WTC11 (cell line): Measurements from ENCODE around the gene ANKRD13C. TPM values are rescaled to one million over a fixed set of nuclear protein-coding genes. Genes with fewer than 3 reads are reported as not detected.

Experiments
- ATAC-seq: fragments of 200-7000 bp; cut with Tn5 transposase; 2 replicates; pipeline ENCODE4 v1.10.0; 2021; ENCODE audit warnings: mild to moderate bottlenecking, moderate library complexity
- CTCF ChIA-PET: fragments of 300-600 bp; sonication (Branson Sonifier 250); formaldehyde crosslinking; loops from one replicate; lab custom pipeline; 2021; ENCODE audit warnings: antibody characterized with exemption; lab: Charles Lee
- POLR2A ChIA-PET: fragments of 350-600 bp; sonication (Branson Sonifier 250); formaldehyde crosslinking; loops from one replicate; lab custom pipeline; 2021; ENCODE audit warnings: antibody characterized with exemption; lab: Charles Lee
- DNase-seq: peaks from one replicate; pipeline ENCODE4 v3.0.0; 2021; ENCODE audit warnings: low spot score
- H3K27ac Mint-ChIP-seq: 2 replicates; pipeline ENCODE4 v1.8.0; 2021; ENCODE audit warnings: mixed read lengths
- H3K27me3 Mint-ChIP-seq: 2 replicates; pipeline ENCODE4 v1.8.0; 2021; ENCODE audit warnings: low read depth, mild to moderate bottlenecking, moderate library complexity, mixed read lengths
- H3K36me3 Mint-ChIP-seq: 2 replicates; pipeline ENCODE4 v1.8.0; 2021; ENCODE audit warnings: mixed read lengths
- H3K4me1 Mint-ChIP-seq: 2 replicates; pipeline ENCODE4 v1.8.0; 2022; ENCODE audit warnings: mixed read lengths
- H3K4me3 Mint-ChIP-seq: 2 replicates; pipeline ENCODE4 v1.8.0; 2021; ENCODE audit warnings: mild to moderate bottlenecking, moderate library complexity, mixed read lengths
- H3K9me3 Mint-ChIP-seq: 2 replicates; pipeline ENCODE4 v1.8.0; 2021; ENCODE audit warnings: mixed read lengths
- ATF1 ChIP-seq: sonication (generic); formaldehyde crosslinking; IDR thresholded peaks from 2 replicates; pipeline ENCODE4 v1.8.1; 2023; ENCODE audit warnings: mild to moderate bottlenecking, moderate library complexity, missing genetic modification reagents
- EMX1 ChIP-seq: fragments of 250-450 bp; sonication (Bioruptor Pico); IDR thresholded peaks from 2 replicates; pipeline ENCODE4 v1.8.0; 2021; ENCODE audit warnings: mild to moderate bottlenecking
- ESRRA ChIP-seq: sonication (generic); formaldehyde crosslinking; IDR thresholded peaks from 2 replicates; pipeline ENCODE4 v1.8.1; 2022; ENCODE audit warnings: mild to moderate bottlenecking, missing genetic modification reagents, borderline replicate concordance
- IRF2 ChIP-seq: sonication (generic); formaldehyde crosslinking; IDR thresholded peaks from 2 replicates; pipeline ENCODE4 v1.8.0; 2022; ENCODE audit warnings: low read depth, missing genetic modification reagents, borderline replicate concordance
- NFATC4 ChIP-seq: fragments of 250-450 bp; sonication (Bioruptor Pico); IDR thresholded peaks from 2 replicates; pipeline ENCODE4 v1.9.0; 2021; ENCODE audit warnings: mild to moderate bottlenecking
- NR2C2 ChIP-seq: sonication (generic); formaldehyde crosslinking; IDR thresholded peaks from 2 replicates; pipeline ENCODE4 v1.8.0; 2022; ENCODE audit warnings: mild to moderate bottlenecking, missing genetic modification reagents
- NR3C1 ChIP-seq: sonication (generic); formaldehyde crosslinking; conservative IDR thresholded peaks from 2 replicates; pipeline ENCODE4 v1.8.1; 2023; ENCODE audit warnings: low read depth, mild to moderate bottlenecking, missing genetic modification reagents
- OVOL2 ChIP-seq: fragments of 250-450 bp; sonication (Bioruptor Pico); IDR thresholded peaks from 2 replicates; pipeline ENCODE4 v1.9.0; 2021; ENCODE audit warnings: mild to moderate bottlenecking, borderline replicate concordance
- TCF7 ChIP-seq: sonication (generic); formaldehyde crosslinking; IDR thresholded peaks from 2 replicates; pipeline ENCODE4 v1.8.0; 2022; ENCODE audit warnings: mild to moderate bottlenecking, low read depth, missing genetic modification reagents, moderate library complexity
- TEAD1 ChIP-seq: sonication (generic); formaldehyde crosslinking; IDR thresholded peaks from 2 replicates; pipeline ENCODE4 v1.8.0; 2022; ENCODE audit warnings: mild to moderate bottlenecking, missing genetic modification reagents
- ZNF219 ChIP-seq: sonication (generic); formaldehyde crosslinking; IDR thresholded peaks from 2 replicates; pipeline ENCODE4 v1.8.0; 2023; ENCODE audit warnings: missing genetic modification reagents, mild to moderate bottlenecking, borderline replicate concordance
- ZNF263 ChIP-seq: sonication (generic); formaldehyde crosslinking; IDR thresholded peaks from 2 replicates; pipeline ENCODE4 v1.8.1; 2022; ENCODE audit warnings: low read depth, mild to moderate bottlenecking, moderate library complexity, missing genetic modification reagents
- ZNF396 ChIP-seq: fragments of 250-450 bp; sonication (Bioruptor Pico); IDR thresholded peaks from 2 replicates; pipeline ENCODE4 v1.8.0; 2021; ENCODE audit warnings: mild to moderate bottlenecking, moderate library complexity, borderline replicate concordance
- ZNF423 ChIP-seq: fragments of 250-450 bp; sonication (Bioruptor Pico); IDR thresholded peaks from 2 replicates; pipeline ENCODE4 v2.1.2; 2022; ENCODE audit warnings: mild to moderate bottlenecking, moderate library complexity
- ZNF671 ChIP-seq: fragments of 250-450 bp; sonication (Bioruptor Pico); IDR thresholded peaks from 2 replicates; pipeline ENCODE4 v1.8.0; 2021; ENCODE audit warnings: mild to moderate bottlenecking
- total RNA-seq: library from RNA; stranded (reverse); gene quantifications from 3 replicates; pipeline ENCODE4 v1.2.3, GENCODE V29; 2021
- TF ChIP-seq, protein P1 (sequence below): fragments of 200-600 bp; IDR thresholded peaks from 2 replicates; pipeline ENCODE4 v1.8.0; 2022; ENCODE audit warnings: antibody characterized with exemption
- TF ChIP-seq, protein P2 (sequence below): sonication (generic); formaldehyde crosslinking; IDR thresholded peaks from 2 replicates; pipeline ENCODE4 v1.8.0; 2022; ENCODE audit warnings: mild to moderate bottlenecking, missing genetic modification reagents
- TF ChIP-seq, protein P3 (sequence below): sonication (generic); formaldehyde crosslinking; IDR thresholded peaks from 2 replicates; pipeline ENCODE4 v1.8.0; 2023; ENCODE audit warnings: missing genetic modification reagents
- TF ChIP-seq, protein P4 (sequence below): fragments of 250-450 bp; sonication (Bioruptor Pico); IDR thresholded peaks from 2 replicates; pipeline ENCODE4 v2.1.2; 2022; ENCODE audit warnings: mild to moderate bottlenecking, moderate library complexity
- TF ChIP-seq, protein P5 (sequence below): sonication (generic); formaldehyde crosslinking; IDR thresholded peaks from 2 replicates; pipeline ENCODE4 v1.8.0; 2022; ENCODE audit warnings: mild to moderate bottlenecking, missing genetic modification reagents
- TF ChIP-seq, protein P6 (sequence below): fragments of 250-450 bp; sonication (Bioruptor Pico); IDR thresholded peaks from 2 replicates; pipeline ENCODE4 v1.9.0; 2021; ENCODE audit warnings: mild to moderate bottlenecking, borderline replicate concordance
- TF ChIP-seq, protein P7 (sequence below): sonication (generic); formaldehyde crosslinking; IDR thresholded peaks from 2 replicates; pipeline ENCODE4 v1.8.1; 2023; ENCODE audit warnings: mild to moderate bottlenecking, moderate library complexity, missing genetic modification reagents

Gene ANKRD13C
- total RNA-seq, 1 experiment from 2014 or later, result 22.5 TPM

DNA sequence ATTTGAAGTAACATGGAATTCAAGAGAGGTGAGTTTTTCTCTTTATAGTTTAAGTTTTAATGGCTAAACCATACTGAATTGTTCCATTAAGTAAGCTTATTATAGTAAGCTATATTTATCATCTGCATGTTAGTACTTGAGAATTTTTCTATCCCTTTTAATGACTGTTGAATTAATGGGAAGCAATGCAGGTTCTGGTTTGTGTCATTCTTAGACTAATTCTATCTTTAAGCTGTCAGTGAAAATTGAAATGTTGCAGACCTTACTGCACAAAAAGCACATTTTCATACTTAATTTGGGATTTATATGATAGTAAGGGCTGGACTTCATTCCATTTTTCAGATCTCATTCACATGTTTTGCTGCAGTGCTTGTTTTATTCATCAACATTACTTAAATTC lies 107.4 kb downstream of the ANKRD13C start:
- DNase-seq (no peak), ATAC-seq (no peak)
- H3K27me3 Mint-ChIP-seq, result no peaks in the 10 kb centered on the region
- POLR2A ChIA-PET, result no interaction called here
- no peaks in the 10 kb centered on the region for H3K9me3 Mint-ChIP-seq
- H3K4me1 Mint-ChIP-seq, result no peaks in the 10 kb centered on the region
- H3K27ac Mint-ChIP-seq, result no peak overlapping the region
- H3K36me3 Mint-ChIP-seq, result peaks cover 85% of the 10 kb centered on the region
- CTCF ChIA-PET, result no interaction called here
- TF ChIP-seq NR2C2 (CRISPR knock-in tag), result no peak
- no peak for TF ChIP-seq ZNF396
- no peak for TF ChIP-seq ATF1 (CRISPR knock-in tag)
- no peak for TF ChIP-seq NR3C1 (CRISPR knock-in tag)
- no peak overlapping the region for H3K4me3 Mint-ChIP-seq

DNA sequence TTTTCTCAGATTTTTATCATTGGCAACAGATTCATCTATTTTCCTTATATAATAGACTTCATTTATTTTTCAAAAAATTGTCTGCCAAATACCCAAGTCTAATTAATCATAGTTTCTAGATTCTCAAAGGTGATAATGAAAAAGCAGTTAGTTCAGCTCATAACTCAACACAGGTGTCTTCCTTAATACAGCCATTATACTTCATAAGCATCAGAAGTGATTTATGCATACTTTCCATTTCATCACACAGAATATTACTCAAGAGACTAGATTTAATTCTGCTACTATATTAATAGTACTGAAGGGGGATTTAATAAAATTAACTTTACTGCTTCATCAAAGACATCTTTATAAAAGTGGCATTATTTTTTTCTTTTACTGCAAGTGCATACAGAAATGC lies 114.6 kb downstream of the ANKRD13C start:
- CTCF ChIA-PET, result no interaction called here
- TF ChIP-seq ZNF263 (CRISPR knock-in tag), result no peak
- TF ChIP-seq, protein P1, sequence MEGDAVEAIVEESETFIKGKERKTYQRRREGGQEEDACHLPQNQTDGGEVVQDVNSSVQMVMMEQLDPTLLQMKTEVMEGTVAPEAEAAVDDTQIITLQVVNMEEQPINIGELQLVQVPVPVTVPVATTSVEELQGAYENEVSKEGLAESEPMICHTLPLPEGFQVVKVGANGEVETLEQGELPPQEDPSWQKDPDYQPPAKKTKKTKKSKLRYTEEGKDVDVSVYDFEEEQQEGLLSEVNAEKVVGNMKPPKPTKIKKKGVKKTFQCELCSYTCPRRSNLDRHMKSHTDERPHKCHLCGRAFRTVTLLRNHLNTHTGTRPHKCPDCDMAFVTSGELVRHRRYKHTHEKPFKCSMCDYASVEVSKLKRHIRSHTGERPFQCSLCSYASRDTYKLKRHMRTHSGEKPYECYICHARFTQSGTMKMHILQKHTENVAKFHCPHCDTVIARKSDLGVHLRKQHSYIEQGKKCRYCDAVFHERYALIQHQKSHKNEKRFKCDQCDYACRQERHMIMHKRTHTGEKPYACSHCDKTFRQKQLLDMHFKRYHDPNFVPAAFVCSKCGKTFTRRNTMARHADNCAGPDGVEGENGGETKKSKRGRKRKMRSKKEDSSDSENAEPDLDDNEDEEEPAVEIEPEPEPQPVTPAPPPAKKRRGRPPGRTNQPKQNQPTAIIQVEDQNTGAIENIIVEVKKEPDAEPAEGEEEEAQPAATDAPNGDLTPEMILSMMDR, result no peak
- TF ChIP-seq TEAD1 (CRISPR knock-in tag), result no peak
- no peak for TF ChIP-seq NFATC4 (CRISPR knock-in tag)
- TF ChIP-seq, protein P2, sequence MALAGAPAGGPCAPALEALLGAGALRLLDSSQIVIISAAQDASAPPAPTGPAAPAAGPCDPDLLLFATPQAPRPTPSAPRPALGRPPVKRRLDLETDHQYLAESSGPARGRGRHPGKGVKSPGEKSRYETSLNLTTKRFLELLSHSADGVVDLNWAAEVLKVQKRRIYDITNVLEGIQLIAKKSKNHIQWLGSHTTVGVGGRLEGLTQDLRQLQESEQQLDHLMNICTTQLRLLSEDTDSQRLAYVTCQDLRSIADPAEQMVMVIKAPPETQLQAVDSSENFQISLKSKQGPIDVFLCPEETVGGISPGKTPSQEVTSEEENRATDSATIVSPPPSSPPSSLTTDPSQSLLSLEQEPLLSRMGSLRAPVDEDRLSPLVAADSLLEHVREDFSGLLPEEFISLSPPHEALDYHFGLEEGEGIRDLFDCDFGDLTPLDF (CRISPR knock-in tag), result no peak
- TF ChIP-seq, protein P3, sequence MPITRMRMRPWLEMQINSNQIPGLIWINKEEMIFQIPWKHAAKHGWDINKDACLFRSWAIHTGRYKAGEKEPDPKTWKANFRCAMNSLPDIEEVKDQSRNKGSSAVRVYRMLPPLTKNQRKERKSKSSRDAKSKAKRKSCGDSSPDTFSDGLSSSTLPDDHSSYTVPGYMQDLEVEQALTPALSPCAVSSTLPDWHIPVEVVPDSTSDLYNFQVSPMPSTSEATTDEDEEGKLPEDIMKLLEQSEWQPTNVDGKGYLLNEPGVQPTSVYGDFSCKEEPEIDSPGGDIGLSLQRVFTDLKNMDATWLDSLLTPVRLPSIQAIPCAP, result no peak
- no peak for TF ChIP-seq IRF2 (CRISPR knock-in tag)
- TF ChIP-seq, protein P4, sequence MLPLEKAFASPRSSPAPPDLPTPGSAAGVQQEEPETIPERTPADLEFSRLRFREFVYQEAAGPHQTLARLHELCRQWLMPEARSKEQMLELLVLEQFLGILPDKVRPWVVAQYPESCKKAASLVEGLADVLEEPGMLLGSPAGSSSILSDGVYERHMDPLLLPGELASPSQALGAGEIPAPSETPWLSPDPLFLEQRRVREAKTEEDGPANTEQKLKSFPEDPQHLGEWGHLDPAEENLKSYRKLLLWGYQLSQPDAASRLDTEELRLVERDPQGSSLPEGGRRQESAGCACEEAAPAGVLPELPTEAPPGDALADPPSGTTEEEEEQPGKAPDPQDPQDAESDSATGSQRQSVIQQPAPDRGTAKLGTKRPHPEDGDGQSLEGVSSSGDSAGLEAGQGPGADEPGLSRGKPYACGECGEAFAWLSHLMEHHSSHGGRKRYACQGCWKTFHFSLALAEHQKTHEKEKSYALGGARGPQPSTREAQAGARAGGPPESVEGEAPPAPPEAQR, result no peak
- no peak for TF ChIP-seq ZNF423 (CRISPR knock-in tag)
- TF ChIP-seq, protein P5, sequence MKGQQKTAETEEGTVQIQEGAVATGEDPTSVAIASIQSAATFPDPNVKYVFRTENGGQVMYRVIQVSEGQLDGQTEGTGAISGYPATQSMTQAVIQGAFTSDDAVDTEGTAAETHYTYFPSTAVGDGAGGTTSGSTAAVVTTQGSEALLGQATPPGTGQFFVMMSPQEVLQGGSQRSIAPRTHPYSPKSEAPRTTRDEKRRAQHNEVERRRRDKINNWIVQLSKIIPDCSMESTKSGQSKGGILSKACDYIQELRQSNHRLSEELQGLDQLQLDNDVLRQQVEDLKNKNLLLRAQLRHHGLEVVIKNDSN, result no peak
- TF ChIP-seq ZNF671 (CRISPR knock-in tag), result no peak
- no peak for TF ChIP-seq OVOL2
- TF ChIP-seq TCF7 (CRISPR knock-in tag), result no peak
- TF ChIP-seq ZNF219 (CRISPR knock-in tag), result no peak
- TF ChIP-seq, protein P6, sequence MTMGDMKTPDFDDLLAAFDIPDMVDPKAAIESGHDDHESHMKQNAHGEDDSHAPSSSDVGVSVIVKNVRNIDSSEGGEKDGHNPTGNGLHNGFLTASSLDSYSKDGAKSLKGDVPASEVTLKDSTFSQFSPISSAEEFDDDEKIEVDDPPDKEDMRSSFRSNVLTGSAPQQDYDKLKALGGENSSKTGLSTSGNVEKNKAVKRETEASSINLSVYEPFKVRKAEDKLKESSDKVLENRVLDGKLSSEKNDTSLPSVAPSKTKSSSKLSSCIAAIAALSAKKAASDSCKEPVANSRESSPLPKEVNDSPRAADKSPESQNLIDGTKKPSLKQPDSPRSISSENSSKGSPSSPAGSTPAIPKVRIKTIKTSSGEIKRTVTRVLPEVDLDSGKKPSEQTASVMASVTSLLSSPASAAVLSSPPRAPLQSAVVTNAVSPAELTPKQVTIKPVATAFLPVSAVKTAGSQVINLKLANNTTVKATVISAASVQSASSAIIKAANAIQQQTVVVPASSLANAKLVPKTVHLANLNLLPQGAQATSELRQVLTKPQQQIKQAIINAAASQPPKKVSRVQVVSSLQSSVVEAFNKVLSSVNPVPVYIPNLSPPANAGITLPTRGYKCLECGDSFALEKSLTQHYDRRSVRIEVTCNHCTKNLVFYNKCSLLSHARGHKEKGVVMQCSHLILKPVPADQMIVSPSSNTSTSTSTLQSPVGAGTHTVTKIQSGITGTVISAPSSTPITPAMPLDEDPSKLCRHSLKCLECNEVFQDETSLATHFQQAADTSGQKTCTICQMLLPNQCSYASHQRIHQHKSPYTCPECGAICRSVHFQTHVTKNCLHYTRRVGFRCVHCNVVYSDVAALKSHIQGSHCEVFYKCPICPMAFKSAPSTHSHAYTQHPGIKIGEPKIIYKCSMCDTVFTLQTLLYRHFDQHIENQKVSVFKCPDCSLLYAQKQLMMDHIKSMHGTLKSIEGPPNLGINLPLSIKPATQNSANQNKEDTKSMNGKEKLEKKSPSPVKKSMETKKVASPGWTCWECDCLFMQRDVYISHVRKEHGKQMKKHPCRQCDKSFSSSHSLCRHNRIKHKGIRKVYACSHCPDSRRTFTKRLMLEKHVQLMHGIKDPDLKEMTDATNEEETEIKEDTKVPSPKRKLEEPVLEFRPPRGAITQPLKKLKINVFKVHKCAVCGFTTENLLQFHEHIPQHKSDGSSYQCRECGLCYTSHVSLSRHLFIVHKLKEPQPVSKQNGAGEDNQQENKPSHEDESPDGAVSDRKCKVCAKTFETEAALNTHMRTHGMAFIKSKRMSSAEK (CRISPR knock-in tag), result no peak
- TF ChIP-seq, protein P7, sequence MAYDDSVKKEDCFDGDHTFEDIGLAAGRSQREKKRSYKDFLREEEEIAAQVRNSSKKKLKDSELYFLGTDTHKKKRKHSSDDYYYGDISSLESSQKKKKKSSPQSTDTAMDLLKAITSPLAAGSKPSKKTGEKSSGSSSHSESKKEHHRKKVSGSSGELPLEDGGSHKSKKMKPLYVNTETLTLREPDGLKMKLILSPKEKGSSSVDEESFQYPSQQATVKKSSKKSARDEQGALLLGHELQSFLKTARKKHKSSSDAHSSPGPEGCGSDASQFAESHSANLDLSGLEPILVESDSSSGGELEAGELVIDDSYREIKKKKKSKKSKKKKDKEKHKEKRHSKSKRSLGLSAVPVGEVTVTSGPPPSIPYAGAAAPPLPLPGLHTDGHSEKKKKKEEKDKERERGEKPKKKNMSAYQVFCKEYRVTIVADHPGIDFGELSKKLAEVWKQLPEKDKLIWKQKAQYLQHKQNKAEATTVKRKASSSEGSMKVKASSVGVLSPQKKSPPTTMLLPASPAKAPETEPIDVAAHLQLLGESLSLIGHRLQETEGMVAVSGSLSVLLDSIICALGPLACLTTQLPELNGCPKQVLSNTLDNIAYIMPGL (CRISPR knock-in tag), result no peak
- TF ChIP-seq ESRRA (CRISPR knock-in tag), result no peak
- TF ChIP-seq EMX1, result no peak
- H3K27me3 Mint-ChIP-seq, result no peaks in the 10 kb centered on the region
- DNase-seq (no peak), ATAC-seq (no peak)
- H3K4me1 Mint-ChIP-seq, result no peaks in the 10 kb centered on the region
- H3K9me3 Mint-ChIP-seq, result no peaks in the 10 kb centered on the region
- peaks cover 80% of the 10 kb centered on the region for H3K36me3 Mint-ChIP-seq
- no peak overlapping the region for H3K27ac Mint-ChIP-seq
- no peak overlapping the region for H3K4me3 Mint-ChIP-seq
- POLR2A ChIA-PET, result no interaction called here
